ENCODE measurements around the gene NBR1.

The NBR1 gene

GRCh38 chr17:43210576-43210975 is 39.6 kb downstream of the NBR1 start:
- no peaks in the 10 kb centered on the region for H3K36me3 ChIP-seq (ENCODE audit: control insufficient read depth, insufficient read depth, low read length)
- H3K4me1 ChIP-seq (ENCODE audit: control insufficient read depth, insufficient read depth, low read length), result peaks cover 5% of the 10 kb centered on the region
- no peaks in the 10 kb centered on the region for H3K27me3 ChIP-seq (ENCODE audit: control insufficient read depth, insufficient read depth, low read length)
- H3K4me3 ChIP-seq (ENCODE audit: low read depth, low read length), result no peak overlapping the region
- H3K9ac ChIP-seq (ENCODE audit: low read depth, low read length), result no peak overlapping the region
- no peaks in the 10 kb centered on the region for H3K9me3 ChIP-seq (ENCODE audit: control insufficient read depth, insufficient read depth, low read length)

GRCh38 chr17:43211123-43211479 is 40.1 kb downstream of the NBR1 start:
- Histone ChIP-seq H3K9ac (ENCODE audit: low read depth, low read length) (peak overlapping the region; percentile 73), H3K4me1 (ENCODE audit: control insufficient read depth, insufficient read depth, low read length) (peaks cover 5% of the 10 kb centered on the region), H3K9me3 (ENCODE audit: control insufficient read depth, insufficient read depth, low read length) (no peaks in the 10 kb centered on the region), H3K4me3 (ENCODE audit: low read depth, low read length) (peak overlapping the region; percentile 60), H3K27me3 (ENCODE audit: control insufficient read depth, insufficient read depth, low read length) (no peaks in the 10 kb centered on the region), H3K36me3 (ENCODE audit: control insufficient read depth, insufficient read depth, low read length) (no peaks in the 10 kb centered on the region)

GRCh38 chr17:43211480-43212402 is 40.7 kb downstream of the NBR1 start, which contains the start of gene TMEM106A:
Gene TMEM106A, plus strand, starts transcription at chr17:43211875. Its CDS starts 1,167 bp downstream, at chr17:43213042.
- Histone ChIP-seq H3K9me3 (ENCODE audit: control insufficient read depth, insufficient read depth, low read length) (no peaks in the 10 kb centered on the region), H3K4me3 (ENCODE audit: low read depth, low read length) (peak within 1 kb of the TSS; percentile 81), H3K9ac (ENCODE audit: low read depth, low read length) (peak within 1 kb of the TSS; percentile 83), H3K4me1 (ENCODE audit: control insufficient read depth, insufficient read depth, low read length) (peaks cover 5% of the 10 kb centered on the region), H3K36me3 (ENCODE audit: control insufficient read depth, insufficient read depth, low read length) (no peaks in the 10 kb centered on the region), H3K27me3 (ENCODE audit: control insufficient read depth, insufficient read depth, low read length) (no peaks in the 10 kb centered on the region)

- H3K27me3 ChIP-seq (ENCODE audit: control insufficient read depth, insufficient read depth, low read length), result no peaks in the 10 kb centered on the region
- H3K9ac ChIP-seq (ENCODE audit: low read depth, low read length), result peak overlapping the region; percentile 83
- H3K9me3 ChIP-seq (ENCODE audit: control insufficient read depth, insufficient read depth, low read length), result no peaks in the 10 kb centered on the region
- H3K4me3 ChIP-seq (ENCODE audit: low read depth, low read length), result peak overlapping the region; percentile 81
- H3K36me3 ChIP-seq (ENCODE audit: control insufficient read depth, insufficient read depth, low read length), result no peaks in the 10 kb centered on the region
- H3K4me1 ChIP-seq (ENCODE audit: control insufficient read depth, insufficient read depth, low read length), result peaks cover 5% of the 10 kb centered on the region
These were observed 41.9 kb downstream of the NBR1 start for GRCh38 chr17:43212641-43213490.

GRCh38 chr17:43213545-43213944 is 42.5 kb downstream of the NBR1 start:
- Histone ChIP-seq H3K9me3 (ENCODE audit: control insufficient read depth, insufficient read depth, low read length) (no peaks in the 10 kb centered on the region), H3K9ac (ENCODE audit: low read depth, low read length) (no peak overlapping the region), H3K36me3 (ENCODE audit: control insufficient read depth, insufficient read depth, low read length) (no peaks in the 10 kb centered on the region), H3K27me3 (ENCODE audit: control insufficient read depth, insufficient read depth, low read length) (no peaks in the 10 kb centered on the region), H3K4me3 (ENCODE audit: low read depth, low read length) (no peak overlapping the region), H3K4me1 (ENCODE audit: control insufficient read depth, insufficient read depth, low read length) (peaks cover 5% of the 10 kb centered on the region)

- Histone ChIP-seq H3K4me3 (ENCODE audit: low read depth, low read length) (no peak overlapping the region), H3K4me1 (ENCODE audit: control insufficient read depth, insufficient read depth, low read length) (peaks cover 5% of the 10 kb centered on the region), H3K27me3 (ENCODE audit: control insufficient read depth, insufficient read depth, low read length) (no peaks in the 10 kb centered on the region), H3K9me3 (ENCODE audit: control insufficient read depth, insufficient read depth, low read length) (no peaks in the 10 kb centered on the region), H3K9ac (ENCODE audit: low read depth, low read length) (no peak overlapping the region), H3K36me3 (ENCODE audit: control insufficient read depth, insufficient read depth, low read length) (no peaks in the 10 kb centered on the region)
These were observed 44.3 kb downstream of the NBR1 start for GRCh38 chr17:43215341-43215740.

GRCh38 chr17:43216369-43216761 is 45.4 kb downstream of the NBR1 start:
- no peak overlapping the region for H3K9ac ChIP-seq (ENCODE audit: low read depth, low read length)
- no peaks in the 10 kb centered on the region for H3K9me3 ChIP-seq (ENCODE audit: control insufficient read depth, insufficient read depth, low read length)
- H3K27me3 ChIP-seq (ENCODE audit: control insufficient read depth, insufficient read depth, low read length), result no peaks in the 10 kb centered on the region
- H3K4me3 ChIP-seq (ENCODE audit: low read depth, low read length), result no peak overlapping the region
- peaks cover 5% of the 10 kb centered on the region for H3K4me1 ChIP-seq (ENCODE audit: control insufficient read depth, insufficient read depth, low read length)
- H3K36me3 ChIP-seq (ENCODE audit: control insufficient read depth, insufficient read depth, low read length), result peaks cover 3% of the 10 kb centered on the region

- Histone ChIP-seq H3K9ac (ENCODE audit: low read depth, low read length) (no peak overlapping the region), H3K4me1 (ENCODE audit: control insufficient read depth, insufficient read depth, low read length) (peaks cover 5% of the 10 kb centered on the region), H3K4me3 (ENCODE audit: low read depth, low read length) (no peak overlapping the region), H3K36me3 (ENCODE audit: control insufficient read depth, insufficient read depth, low read length) (peaks cover 3% of the 10 kb centered on the region), H3K9me3 (ENCODE audit: control insufficient read depth, insufficient read depth, low read length) (no peaks in the 10 kb centered on the region), H3K27me3 (ENCODE audit: control insufficient read depth, insufficient read depth, low read length) (no peaks in the 10 kb centered on the region)
These were observed 46.0 kb downstream of the NBR1 start for GRCh38 chr17:43216762-43217613.

- Histone ChIP-seq H3K9ac (ENCODE audit: low read depth, low read length) (no peak overlapping the region), H3K9me3 (ENCODE audit: control insufficient read depth, insufficient read depth, low read length) (no peaks in the 10 kb centered on the region), H3K36me3 (ENCODE audit: control insufficient read depth, insufficient read depth, low read length) (peaks cover 3% of the 10 kb centered on the region), H3K4me1 (ENCODE audit: control insufficient read depth, insufficient read depth, low read length) (peaks cover 1% of the 10 kb centered on the region), H3K4me3 (ENCODE audit: low read depth, low read length) (no peak overlapping the region), H3K27me3 (ENCODE audit: control insufficient read depth, insufficient read depth, low read length) (no peaks in the 10 kb centered on the region)
These were observed 46.6 kb downstream of the NBR1 start for GRCh38 chr17:43217614-43218087.

GRCh38 chr17:43219001-43219400 is 48.0 kb downstream of the NBR1 start:
- H3K27me3 ChIP-seq (ENCODE audit: control insufficient read depth, insufficient read depth, low read length), result no peaks in the 10 kb centered on the region
- H3K9ac ChIP-seq (ENCODE audit: low read depth, low read length), result no peak overlapping the region
- H3K36me3 ChIP-seq (ENCODE audit: control insufficient read depth, insufficient read depth, low read length), result peaks cover 3% of the 10 kb centered on the region
- H3K9me3 ChIP-seq (ENCODE audit: control insufficient read depth, insufficient read depth, low read length), result no peaks in the 10 kb centered on the region
- H3K4me1 ChIP-seq (ENCODE audit: control insufficient read depth, insufficient read depth, low read length), result no peaks in the 10 kb centered on the region
- no peak overlapping the region for H3K4me3 ChIP-seq (ENCODE audit: low read depth, low read length)

- no peak overlapping the region for H3K4me3 ChIP-seq (ENCODE audit: low read depth, low read length)
- no peaks in the 10 kb centered on the region for H3K27me3 ChIP-seq (ENCODE audit: control insufficient read depth, insufficient read depth, low read length)
- H3K4me1 ChIP-seq (ENCODE audit: control insufficient read depth, insufficient read depth, low read length), result no peaks in the 10 kb centered on the region
- H3K9me3 ChIP-seq (ENCODE audit: control insufficient read depth, insufficient read depth, low read length), result no peaks in the 10 kb centered on the region
- H3K36me3 ChIP-seq (ENCODE audit: control insufficient read depth, insufficient read depth, low read length), result peaks cover 3% of the 10 kb centered on the region
- H3K9ac ChIP-seq (ENCODE audit: low read depth, low read length), result no peak overlapping the region
These were observed 48.8 kb downstream of the NBR1 start for GRCh38 chr17:43219746-43220380.

Data from iPS-15b (cell line).